GM12875 (cell line): ENCODE measurements around the gene FAM222A.

ENCODE experiments used
- H3K4me3 ChIP-seq: one replicate; pipeline ENCODE4 v1.5.1; 2011; ENCODE audit warnings: low read depth, low read length, control low read depth
- TF ChIP-seq, protein P1 (sequence below): IDR thresholded peaks from 2 replicates; pipeline ENCODE4 v1.5.1; 2011; ENCODE audit warnings: low read depth, mild to moderate bottlenecking, control low read depth, inconsistent platforms, low read length, moderate library complexity, borderline replicate concordance; ENCODE audit not compliant: insufficient read depth

Gene FAM222A

DNA sequence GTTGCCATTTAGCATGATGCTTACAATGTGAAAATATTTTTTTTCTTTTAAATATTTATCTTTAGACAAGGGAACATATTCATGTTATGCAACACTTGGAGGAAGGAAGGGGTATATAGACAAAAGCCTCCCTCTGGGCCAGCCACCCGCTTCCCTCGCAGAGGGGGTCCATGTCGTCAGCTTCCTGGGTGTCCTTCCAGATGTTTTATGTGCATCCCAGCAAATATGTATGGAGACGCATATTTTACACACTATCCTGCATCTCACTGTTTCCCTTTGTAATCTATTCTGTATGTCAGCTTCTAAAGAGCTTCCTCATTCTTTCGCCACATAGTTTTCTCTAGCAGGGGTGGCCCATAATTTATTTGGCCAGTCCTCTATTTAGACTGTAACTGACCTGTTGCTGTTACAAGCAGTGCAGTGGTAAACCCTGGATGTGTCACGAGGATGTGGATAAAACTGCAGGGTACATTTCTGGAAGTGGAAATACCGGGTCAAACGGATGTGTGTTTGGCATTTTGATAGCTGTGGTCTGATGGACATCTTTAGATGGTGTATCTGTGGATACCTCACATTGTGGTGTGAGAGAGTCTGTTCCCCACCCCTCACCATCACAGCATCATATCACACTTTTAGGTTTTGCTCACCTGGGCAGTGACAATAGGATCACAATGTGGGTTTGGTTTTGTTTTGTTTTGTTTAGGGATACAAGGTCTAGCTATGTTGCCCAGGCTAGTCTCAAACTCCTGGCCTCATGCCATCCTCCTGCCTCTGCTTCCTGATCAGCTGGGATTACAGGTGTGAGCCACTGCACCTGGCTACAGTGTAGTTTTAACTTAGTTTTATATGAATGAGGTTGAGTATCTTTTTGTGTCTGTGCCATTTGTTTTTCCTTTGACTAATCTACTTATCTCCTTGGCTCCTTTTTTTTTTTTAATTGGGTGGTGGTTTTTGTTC lies 31.6 kb downstream of the FAM222A start:
- H3K4me3 ChIP-seq: no peak overlapping the region
- TF ChIP-seq, protein P1, sequence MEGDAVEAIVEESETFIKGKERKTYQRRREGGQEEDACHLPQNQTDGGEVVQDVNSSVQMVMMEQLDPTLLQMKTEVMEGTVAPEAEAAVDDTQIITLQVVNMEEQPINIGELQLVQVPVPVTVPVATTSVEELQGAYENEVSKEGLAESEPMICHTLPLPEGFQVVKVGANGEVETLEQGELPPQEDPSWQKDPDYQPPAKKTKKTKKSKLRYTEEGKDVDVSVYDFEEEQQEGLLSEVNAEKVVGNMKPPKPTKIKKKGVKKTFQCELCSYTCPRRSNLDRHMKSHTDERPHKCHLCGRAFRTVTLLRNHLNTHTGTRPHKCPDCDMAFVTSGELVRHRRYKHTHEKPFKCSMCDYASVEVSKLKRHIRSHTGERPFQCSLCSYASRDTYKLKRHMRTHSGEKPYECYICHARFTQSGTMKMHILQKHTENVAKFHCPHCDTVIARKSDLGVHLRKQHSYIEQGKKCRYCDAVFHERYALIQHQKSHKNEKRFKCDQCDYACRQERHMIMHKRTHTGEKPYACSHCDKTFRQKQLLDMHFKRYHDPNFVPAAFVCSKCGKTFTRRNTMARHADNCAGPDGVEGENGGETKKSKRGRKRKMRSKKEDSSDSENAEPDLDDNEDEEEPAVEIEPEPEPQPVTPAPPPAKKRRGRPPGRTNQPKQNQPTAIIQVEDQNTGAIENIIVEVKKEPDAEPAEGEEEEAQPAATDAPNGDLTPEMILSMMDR: no peak

DNA sequence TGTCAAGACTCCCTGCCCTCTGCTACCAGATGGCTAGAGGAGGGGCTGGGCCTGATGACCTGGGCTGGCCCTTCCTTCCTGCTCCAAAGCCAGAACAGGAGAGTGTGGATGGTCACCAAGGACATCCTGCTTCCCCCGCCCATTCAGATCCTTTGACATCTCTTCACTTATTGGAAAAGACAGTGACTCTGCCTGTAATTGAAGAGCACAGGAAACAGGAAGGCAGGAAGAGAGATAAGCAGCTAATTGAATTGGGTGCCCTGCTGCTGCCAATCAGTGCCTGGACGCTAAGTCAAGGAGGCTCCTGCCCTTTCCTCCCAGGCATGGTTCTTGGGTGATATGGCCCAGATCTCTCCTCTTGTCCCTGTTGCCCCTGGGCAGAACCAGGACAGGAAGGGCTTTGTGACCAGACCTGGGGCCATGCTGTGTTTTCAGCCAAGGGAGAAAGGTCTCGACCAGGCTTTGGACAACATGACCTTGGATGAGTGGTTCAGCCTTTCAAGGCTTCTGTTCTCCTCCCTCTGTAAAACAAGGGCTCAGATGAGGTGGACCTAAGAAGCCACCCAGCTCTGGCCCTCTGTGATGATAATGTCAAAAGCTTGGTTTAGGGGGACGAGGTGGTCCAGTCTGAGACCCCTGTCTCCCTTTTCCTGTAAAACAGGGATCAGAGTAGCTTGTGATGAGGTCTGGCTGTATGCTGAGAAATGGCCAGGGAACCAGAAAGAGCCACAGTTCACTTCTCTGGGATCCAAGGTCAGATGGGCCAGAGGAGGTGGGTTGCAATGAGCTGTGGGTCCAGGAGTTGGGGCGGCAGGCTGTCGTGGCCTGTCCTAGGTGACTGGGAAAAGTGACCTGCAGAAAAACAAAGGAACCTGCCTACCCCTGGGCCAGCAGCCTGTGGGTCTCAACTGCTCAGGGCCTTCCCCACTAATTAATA lies 38.8 kb downstream of the FAM222A start:
- H3K4me3 ChIP-seq: no peak overlapping the region
- TF ChIP-seq, protein P1: no peak

DNA sequence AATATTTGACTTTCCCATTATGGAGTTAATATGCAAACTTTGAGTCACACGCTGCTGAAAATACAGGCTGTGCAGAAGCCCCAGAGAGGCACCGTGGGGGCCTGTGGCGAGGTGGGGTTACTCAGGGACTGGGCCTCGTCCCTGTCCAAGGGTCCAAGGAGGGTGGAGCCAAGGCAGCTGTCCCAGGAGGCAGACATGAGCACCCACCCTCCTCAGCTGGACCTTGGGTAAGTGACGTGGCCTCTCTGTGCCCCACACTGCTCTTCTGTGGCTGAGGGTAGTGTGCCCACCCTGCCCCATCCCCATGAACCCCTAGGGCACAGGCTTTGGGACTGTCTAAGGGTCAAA lies 39.4 kb downstream of the FAM222A start:
- TF ChIP-seq, protein P1: no peak
- no peak overlapping the region for H3K4me3 ChIP-seq

DNA sequence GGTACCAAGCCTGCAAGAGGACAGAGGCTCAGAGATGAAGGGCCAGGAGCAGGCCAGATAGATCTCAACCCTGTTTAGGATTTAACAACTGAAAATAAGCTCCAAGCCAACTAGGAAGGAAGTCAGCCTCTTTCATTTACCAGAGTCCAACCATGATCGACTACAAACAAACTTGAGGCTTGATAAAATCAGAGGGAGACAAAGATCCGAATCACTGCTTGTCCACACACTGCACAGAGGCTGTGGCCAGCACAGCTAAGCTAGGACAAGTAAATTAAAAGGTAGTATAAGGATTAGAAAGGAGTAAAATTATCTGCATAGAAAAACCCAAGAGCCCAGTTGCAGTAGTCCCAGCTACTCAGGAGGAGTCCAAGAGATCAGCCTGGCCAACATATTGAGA lies 40.3 kb downstream of the FAM222A start:
- TF ChIP-seq, protein P1: no peak
- no peak overlapping the region for H3K4me3 ChIP-seq

DNA sequence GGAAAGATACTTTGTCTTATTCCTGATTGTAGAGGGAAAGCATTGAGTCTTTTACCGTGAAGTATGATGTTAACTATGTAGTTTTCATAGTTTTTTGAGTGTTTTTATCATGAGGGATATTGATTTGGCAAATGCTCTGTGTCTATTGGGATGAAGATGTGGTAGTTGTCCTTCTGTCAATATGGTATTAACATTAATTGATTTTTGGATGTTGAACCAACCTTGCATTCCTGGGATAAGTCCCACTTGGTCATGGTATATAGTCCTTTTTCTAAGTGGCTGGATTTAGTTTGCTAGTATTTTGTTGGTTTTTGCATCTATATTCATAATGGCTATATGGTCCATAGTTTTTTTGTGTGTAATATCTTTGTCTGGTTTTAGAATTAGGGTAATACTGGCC lies 42.8 kb downstream of the FAM222A start:
- TF ChIP-seq, protein P1: no peak
- H3K4me3 ChIP-seq: no peak overlapping the region

DNA sequence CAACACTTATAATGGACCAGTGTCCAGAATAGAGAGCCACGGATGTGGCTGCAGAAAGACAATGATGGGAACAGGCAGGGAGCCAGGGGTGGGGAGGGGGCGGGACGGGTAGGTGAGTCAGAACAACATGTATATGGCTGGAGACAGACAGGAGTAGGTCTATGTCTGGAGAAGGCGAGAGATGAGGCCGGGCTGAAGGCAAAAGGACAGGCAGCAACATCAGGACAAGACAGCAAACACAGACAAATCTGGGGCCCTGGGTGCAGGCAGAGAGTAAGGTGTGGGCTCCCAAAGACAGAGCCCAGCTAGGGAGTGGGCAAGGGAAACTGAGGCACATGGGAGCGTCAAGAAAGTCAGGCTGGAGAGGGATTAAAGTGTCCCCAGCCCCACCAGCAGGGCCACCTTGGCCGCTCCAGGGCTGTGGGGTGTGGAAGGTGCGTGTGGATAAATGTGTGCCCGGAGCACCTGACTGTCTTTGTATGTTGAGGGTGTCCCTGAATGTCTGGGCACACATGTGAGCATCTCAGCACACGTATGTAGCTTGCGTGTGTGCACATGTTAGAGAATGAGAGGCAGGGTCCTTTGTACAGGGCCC lies 44.1 kb downstream of the FAM222A start:
- TF ChIP-seq, protein P1: no peak
- no peak overlapping the region for H3K4me3 ChIP-seq
